GM10847 (cell line): ENCODE results near the gene ARPC5L.

Experiments
- POLR2A ChIP-seq: IDR thresholded peaks from 2 replicates; pipeline ENCODE4 v1.6.1; 2011; ENCODE audit not compliant: insufficient read length; ENCODE audit errors: extremely low read depth

The ARPC5L gene

DNA sequence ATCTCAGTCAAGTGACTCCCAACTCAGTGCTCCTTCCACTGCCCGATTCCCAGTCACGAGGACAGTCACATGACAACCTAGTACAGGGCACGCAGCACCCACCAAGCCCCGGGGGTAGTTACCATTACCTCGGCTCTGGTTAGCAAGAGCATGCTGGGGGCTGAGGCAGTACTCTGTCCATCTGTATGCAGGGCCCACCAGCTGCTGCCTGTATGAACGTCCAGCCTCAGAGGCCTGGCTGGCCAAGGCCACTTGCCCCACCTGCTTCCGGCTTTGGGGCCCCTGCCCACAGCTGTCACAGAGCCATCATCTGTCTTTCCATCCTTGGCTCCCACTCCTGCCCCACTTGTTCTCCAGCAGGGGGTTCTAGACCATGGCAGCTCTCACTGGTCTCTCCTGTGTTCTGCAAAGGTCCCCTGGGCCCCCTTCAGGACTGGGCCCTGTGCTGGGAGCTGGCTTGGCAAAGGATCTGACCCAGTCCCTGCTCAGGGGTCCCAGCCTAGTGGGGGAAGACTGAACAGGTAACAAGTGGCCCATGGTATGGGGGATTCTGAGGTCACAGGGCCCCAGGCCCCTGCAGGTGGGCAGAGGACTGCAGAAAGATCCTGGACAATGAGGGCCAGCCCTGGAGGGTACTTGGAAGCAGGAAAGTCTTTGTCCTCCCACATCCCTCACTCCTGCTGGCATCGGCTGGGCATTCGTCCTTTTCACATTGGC, 3.4 kb upstream of the ARPC5L start:
- no peak for TF ChIP-seq POLR2A

GRCh38 chr9:124859803-124860581, 1.9 kb upstream of the ARPC5L start:
- no peak for TF ChIP-seq POLR2A

DNA sequence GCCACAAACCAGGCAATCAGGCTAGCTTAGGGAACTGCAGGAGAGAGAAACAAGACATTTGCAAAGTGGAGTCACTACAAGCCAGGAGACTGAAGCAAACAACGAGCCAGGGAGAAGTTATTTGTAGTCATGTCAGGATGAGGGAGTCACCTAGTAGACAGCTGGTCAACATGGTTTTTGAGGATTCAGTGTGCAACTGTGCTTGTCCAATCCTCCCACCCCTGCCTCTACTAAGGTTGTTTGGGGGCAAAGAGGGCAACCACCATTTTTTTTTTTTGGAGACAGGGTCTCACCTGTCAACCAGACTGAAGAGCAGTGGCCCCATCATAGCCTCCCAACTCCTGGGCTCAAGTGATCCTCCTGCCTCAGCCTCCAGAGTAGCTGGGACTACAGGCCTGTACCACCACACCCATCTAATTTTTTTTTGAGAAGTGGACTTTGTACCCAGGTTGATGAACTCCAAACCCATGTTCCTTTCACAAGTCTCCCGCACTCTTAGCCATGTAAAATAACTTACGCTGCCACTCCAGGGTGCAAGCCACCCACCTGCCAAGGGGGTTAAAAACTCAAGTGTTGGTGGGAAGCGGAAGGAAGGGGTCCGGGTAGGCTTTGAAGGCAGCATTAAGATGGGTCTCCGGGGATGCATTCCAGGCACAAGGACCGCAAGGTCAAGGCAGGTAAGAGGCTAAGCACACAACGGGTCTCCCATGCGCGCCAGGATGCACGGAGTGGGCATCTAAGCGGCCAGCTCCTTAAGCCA, 1.2 kb upstream of the ARPC5L start:
- no peak for TF ChIP-seq POLR2A

- TF ChIP-seq POLR2A: no peak
Measured at GRCh38 chr9:124863371-124863871, 1.5 kb downstream of the ARPC5L start.

DNA sequence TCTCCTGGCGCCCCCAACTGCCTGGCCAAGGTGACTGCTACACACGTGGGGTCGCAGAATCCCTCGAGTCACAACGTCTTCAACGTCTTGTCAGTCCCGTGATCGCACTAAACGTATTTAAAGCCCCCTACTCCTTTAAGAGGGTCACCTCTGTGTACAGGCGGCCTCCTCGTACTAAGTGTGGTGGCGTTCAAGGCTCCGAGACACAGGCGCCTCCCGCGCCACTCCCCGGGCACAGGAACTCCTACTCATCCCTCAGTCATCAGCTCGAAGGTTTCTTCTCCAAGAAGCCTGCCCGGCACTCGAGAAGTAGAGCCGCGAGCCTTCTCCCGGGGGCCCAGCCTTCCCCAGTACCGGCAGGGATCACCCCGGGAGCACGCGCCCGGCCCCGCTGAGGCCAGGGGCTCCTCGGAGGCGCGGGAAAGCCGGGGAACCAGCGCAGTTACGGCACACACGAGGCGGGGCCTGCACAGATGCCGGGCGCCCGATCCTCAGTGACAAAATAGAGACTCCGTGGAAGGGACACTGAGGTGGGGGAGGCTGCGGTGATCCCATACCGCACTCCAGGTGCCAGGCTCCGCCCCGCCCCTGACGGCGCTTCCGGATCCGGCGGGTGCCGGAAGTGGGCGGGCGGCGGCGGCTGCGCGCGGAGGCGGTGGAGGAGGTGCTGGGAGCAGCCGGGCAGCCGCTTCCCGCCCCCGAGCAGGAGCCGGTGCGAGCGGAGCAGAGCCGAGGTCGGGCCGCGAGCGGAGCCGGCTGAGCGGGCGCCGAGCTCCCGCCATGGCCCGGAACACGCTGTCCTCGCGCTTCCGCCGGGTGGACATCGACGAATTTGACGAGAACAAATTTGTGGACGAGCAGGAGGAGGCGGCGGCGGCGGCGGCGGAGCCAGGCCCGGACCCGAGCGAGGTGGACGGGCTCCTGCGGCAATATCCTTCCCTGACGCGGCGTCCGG, 6.9 kb downstream of the ARPC5L start:
- peak; percentile 92 for TF ChIP-seq POLR2A

GRCh38 chr9:124869466-124869985, 7.6 kb downstream of the ARPC5L start:
- TF ChIP-seq POLR2A: no peak

- TF ChIP-seq POLR2A: peak; percentile 33
Measured at GRCh38 chr9:124869986-124870560, 8.1 kb downstream of the ARPC5L start.

GRCh38 chr9:124870723-124871122, 8.8 kb downstream of the ARPC5L start:
- TF ChIP-seq POLR2A: no peak

- peak; percentile 1 for TF ChIP-seq POLR2A
Measured at GRCh38 chr9:124871156-124871561, 9.2 kb downstream of the ARPC5L start.

- no peak for TF ChIP-seq POLR2A
Measured at GRCh38 chr9:124873664-124874063, 11.7 kb downstream of the ARPC5L start.

DNA sequence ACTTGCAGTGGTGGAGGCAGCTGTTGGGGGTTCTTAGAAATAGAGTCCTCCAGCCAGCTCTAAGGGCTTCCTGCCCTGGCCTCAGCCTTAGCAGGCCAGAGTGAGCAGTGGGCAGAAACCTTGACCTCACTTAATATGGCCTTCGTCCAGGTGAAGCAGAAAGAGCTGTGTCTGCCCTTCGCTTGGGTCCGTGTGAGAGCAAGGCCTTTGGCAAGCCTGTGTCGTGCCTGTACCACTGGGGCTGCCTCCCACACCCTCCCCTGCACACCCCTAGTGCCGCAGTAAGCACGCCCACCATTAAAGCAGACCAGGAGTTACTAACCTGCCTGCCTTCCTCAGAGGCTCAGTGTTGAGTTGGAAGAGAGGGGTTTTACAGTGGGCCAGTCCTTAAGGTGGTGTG, 13.6 kb downstream of the ARPC5L start:
- no peak for TF ChIP-seq POLR2A

- TF ChIP-seq POLR2A: no peak
Measured at GRCh38 chr9:124877021-124877782, 15.3 kb downstream of the ARPC5L start.

- TF ChIP-seq POLR2A: no peak
Measured at GRCh38 chr9:124878021-124878420, 16.1 kb downstream of the ARPC5L start.
